ENCODE measurements around the gene ITM2B. TPM values are rescaled to one million over a fixed set of nuclear protein-coding genes. Genes with fewer than 3 reads are reported as not detected.

The ITM2B gene
- total RNA-seq, 1 donor from 2014 or later, result 358 TPM

GRCh38 chr13:48318821-48319511, 86.0 kb downstream of the ITM2B start:
- Histone ChIP-seq H3K36me3 (ENCODE audit: insufficient read depth, low read length) (no peaks in the 10 kb centered on the region), H3K79me2 (ENCODE audit: insufficient read depth, low read length) (peaks cover 37% of the 10 kb centered on the region), H3K9ac (ENCODE audit: low read length) (no peak overlapping the region), H2AFZ (ENCODE audit: low read depth, low read length) (no peak overlapping the region), H4K20me1 (ENCODE audit: insufficient read depth, low read length) (peaks cover 16% of the 10 kb centered on the region), H3K4me3 (ENCODE audit: insufficient read depth, low read depth, low read length) (no peak overlapping the region), H3K27ac (ENCODE audit: low read depth, low read length) (no peak overlapping the region), H3K4me2 (ENCODE audit: low read length) (no peak overlapping the region), H3K27me3 (ENCODE audit: insufficient read depth, low read length) (no peaks in the 10 kb centered on the region), H3K4me1 (ENCODE audit: insufficient read depth, low read length) (no peaks in the 10 kb centered on the region), H3K9me3 (ENCODE audit: insufficient read depth, low read depth, low read length) (peaks cover 13% of the 10 kb centered on the region)
- TF ChIP-seq CTCF (IDR thresholded peaks at IDR 0.05; ENCODE audit: insufficient read depth, low read depth, low read length) (no peak), EZH2 (IDR thresholded peaks at IDR 0.05; ENCODE audit: insufficient read depth, low read length) (no peak)
- H3K27me3 Mint-ChIP-seq (ENCODE audit: low read depth, unreplicated experiment), result no peaks in the 10 kb centered on the region
- H3K4me1 Mint-ChIP-seq (ENCODE audit: low read depth, unreplicated experiment), result peaks cover 2% of the 10 kb centered on the region
- no peak overlapping the region for H3K27ac Mint-ChIP-seq (ENCODE audit: unreplicated experiment)
- FAIRE-seq, result no peak
- no peak for DNase-seq (ENCODE audit: low read depth)
- H3K4me3 Mint-ChIP-seq (ENCODE audit: unreplicated experiment), result no peak overlapping the region
- peaks cover 24% of the 10 kb centered on the region for H3K36me3 Mint-ChIP-seq (ENCODE audit: low read depth, unreplicated experiment)
- peaks cover 5% of the 10 kb centered on the region for H3K9me3 Mint-ChIP-seq (ENCODE audit: unreplicated experiment)

Other genes with a start within 250 kb of the ITM2B start
- gene SUCLA2, start 231.9 kb upstream of the ITM2B start, total RNA-seq, result 35.4 and 41.7 TPM in 2 replicates
- gene NUDT15, start 195.5 kb upstream of the ITM2B start, total RNA-seq, result 11.8 and 15.2 TPM in 2 replicates
- gene MED4, start 138.1 kb upstream of the ITM2B start, total RNA-seq, result 37.5 and 38.7 TPM in 2 replicates
- 32.7 and 34.5 TPM in 2 replicates for gene RB1, start 70.5 kb downstream of the ITM2B start, total RNA-seq
- 3.7 and 4.1 TPM in 2 replicates for gene LPAR6, start 179.9 kb downstream of the ITM2B start, total RNA-seq

All from astrocyte (in vitro differentiated cells and primary cell).